Fibroblast of gingiva (primary cell): Measurements from ENCODE around the gene NOS1AP.

Experiments used
- DNase-seq: peaks from one replicate; pipeline ENCODE4 v3.0.0-alpha.2; 2011; ENCODE audit warnings: low read depth

Gene NOS1AP

GRCh38 chr1:162256287-162256686, 186.8 kb downstream of the NOS1AP start:
- DNase-seq = no peak

DNA sequence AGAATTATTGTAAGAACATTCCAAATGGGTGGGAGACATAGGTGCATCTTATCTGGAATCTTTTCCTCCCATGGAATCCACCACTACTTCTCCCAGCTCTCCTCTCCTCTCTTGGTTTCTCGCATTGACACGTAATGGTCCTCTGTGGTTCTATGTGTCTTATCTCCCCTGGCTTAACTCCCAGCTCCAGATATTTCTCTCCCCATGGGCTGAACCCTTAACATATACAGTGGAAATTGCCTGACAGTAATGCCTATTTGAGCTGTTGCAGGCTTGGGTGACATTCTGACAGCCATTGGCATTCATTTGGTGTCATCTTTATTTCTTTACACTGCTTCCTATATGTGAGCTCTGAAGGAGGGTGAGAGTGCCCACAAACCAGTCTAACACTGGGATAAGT, 188.9 kb downstream of the NOS1AP start:
- DNase-seq = no peak

- DNase-seq = no peak
Observed at GRCh38 chr1:162259894-162260455, 190.5 kb downstream of the NOS1AP start.

DNA sequence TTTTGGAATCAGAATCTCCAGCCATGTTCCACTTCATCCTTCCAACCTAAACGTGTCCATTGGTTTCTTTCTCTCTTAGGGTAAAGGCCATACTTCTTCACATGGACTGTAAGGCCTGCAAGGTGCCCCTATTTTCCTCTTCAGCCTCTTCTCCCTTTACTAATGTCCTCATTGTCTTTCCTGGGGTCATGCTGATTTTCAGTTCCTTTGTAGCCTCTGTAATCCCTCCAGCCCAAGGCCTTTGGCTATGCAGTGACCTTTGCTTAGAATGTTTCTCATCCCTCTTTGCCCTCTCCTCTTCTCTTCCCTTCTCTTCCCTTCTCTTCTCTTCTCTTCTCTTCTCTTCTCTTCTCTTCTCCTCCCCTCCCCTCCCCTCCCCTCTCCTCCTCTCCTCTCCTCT, 194.6 kb downstream of the NOS1AP start:
- DNase-seq = no peak

DNA sequence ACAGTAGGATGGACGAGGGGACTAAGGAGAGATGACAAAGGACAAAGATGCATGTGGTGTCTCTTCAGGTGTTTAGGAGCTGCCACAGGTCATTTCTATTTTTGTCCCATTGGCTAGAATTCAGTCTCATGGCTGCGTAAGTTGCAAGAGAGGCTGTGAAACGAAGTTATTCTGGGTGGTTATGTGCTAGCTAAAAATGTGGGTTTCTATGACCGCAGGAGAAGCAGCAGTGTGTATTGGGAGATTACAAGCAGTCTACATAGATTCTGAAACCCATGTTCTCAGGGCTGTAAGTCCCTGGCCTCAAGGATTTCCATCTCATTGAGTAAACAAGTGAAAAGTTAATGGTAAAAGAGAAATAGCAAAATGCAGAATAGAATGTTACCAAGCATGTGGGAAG, 196.5 kb downstream of the NOS1AP start:
- no peak for DNase-seq

DNA sequence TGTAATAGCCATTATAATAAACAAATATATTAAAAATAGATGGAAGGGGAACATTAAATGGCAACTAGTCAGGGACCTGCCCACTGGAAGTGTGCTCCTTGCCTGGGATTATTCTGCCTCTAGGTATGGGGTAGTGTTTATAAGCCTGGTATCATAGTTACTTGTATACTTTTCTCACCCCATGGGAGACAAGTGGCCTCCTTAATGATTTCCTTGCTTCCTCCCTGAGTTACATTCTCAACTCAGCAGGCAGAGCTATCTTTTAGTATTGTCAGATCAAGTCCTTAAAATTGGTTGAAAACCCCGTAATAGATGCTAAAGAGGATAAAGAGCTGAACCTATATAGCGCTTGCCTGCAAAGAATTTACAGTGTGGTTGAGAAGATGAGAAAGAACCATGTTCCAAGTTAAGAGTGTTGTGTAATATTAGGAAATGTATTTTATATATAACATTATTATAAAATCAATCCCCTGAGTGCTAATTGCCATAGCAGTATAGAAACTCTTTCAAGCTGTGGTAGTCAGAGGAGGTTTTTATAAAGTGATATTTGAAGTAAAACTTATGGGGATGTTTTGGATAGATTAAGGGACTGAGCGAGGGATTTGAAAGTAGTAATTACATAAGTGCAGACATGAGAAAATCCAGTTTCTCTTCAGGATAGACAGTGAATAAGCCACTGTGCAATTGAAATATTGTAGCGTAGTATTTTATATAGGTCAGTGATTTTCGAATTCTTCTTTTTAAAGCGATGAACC, 200.7 kb downstream of the NOS1AP start:
- no peak for DNase-seq

GRCh38 chr1:162271972-162272371, 202.5 kb downstream of the NOS1AP start:
- DNase-seq = no peak

- no peak for DNase-seq
Observed at GRCh38 chr1:162272419-162272818, 202.9 kb downstream of the NOS1AP start.

DNA sequence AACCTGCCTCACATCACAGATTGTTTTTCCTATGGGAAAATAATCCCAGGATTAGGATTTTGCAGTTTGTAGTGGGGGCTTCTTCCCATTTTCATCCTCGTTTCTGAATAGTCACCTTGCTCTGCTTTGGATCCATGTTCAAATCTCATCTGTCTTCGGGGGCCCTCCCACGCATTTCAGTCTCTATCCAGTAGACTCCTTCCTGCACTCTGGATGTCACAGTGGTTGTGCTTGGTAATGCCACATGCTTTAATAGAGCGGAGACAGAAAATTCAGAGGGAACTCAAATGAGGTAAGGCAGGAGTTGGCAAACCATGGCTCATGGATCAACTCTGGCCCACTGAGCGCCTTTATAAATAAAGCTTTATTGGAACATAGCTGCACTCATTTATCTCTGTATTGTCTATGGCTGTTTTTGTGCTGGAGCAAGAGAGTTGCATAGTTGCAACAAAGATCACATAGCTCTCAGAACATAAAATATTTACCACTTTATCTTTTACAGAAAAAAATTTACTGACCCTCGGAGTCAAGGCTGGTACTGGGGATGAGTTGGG, 206.2 kb downstream of the NOS1AP start:
- no peak for DNase-seq

DNA sequence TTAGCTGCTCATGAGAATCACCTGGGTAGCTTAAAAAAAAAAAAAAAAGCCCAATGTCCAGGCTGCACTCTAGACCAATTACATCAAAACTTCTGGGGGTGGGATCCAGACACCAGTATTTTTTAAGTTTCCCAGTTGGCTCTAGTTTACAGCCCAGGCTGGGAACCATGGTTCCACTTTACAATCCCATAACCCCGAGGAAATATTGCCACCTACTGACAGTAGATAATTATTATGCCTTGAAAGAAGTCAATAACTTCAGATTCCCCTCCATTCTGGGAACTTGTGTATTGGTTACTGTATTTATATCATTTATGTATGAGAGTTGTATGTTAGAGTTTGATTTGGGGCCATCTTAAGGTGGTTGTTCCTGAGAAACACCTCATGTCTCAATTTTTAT, 207.0 kb downstream of the NOS1AP start:
- DNase-seq = peak; percentile 6

GRCh38 chr1:162279136-162279498, 209.6 kb downstream of the NOS1AP start:
- DNase-seq = no peak

DNA sequence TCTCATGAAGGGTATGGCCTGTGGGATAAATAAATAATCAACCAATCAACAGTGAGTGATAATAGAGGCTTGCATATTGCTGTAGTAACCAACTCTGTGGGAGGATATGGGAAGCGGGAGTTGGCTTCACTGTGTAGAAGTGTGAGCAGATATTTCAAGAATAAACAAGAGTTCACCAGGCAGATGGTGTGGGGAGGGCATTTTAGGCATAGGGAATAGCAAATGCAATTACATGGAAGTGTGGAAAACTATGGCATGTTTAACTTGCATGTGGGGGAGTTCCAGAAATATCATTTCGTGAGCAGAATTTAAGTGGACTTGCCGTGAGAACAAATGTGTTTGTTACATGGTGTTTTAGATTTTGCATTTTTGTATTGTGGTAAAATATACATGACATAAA, 211.9 kb downstream of the NOS1AP start:
- no peak for DNase-seq

GRCh38 chr1:162283657-162284056, 214.2 kb downstream of the NOS1AP start:
- DNase-seq = no peak

GRCh38 chr1:162284206-162284955, 214.9 kb downstream of the NOS1AP start:
- DNase-seq = no peak

DNA sequence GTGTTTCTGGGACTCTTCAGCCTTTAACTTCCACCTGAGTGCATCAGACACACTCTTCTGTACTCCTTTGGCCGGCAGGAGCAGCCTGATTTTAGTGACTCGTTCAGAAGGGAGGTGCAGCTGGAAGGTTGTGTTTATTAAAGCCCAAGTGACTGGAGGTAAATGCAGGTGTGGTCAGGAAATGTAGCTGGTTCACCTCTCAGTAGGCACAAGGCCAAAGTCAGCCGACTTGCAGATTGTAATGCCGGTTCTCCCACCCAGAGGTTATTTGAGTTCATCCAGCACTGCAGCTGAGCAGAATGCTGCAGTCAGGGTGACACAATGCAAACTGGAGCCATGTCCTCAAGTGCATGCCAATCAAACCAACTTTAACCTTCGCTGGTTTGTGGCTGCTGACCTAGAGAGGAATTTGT, 215.7 kb downstream of the NOS1AP start:
- no peak for DNase-seq

- no peak for DNase-seq
Observed at GRCh38 chr1:162291000-162291399, 221.5 kb downstream of the NOS1AP start.

- DNase-seq = no peak
Observed at GRCh38 chr1:162292422-162292849, 222.9 kb downstream of the NOS1AP start.

GRCh38 chr1:162293073-162293692, 223.7 kb downstream of the NOS1AP start:
- DNase-seq = no peak

DNA sequence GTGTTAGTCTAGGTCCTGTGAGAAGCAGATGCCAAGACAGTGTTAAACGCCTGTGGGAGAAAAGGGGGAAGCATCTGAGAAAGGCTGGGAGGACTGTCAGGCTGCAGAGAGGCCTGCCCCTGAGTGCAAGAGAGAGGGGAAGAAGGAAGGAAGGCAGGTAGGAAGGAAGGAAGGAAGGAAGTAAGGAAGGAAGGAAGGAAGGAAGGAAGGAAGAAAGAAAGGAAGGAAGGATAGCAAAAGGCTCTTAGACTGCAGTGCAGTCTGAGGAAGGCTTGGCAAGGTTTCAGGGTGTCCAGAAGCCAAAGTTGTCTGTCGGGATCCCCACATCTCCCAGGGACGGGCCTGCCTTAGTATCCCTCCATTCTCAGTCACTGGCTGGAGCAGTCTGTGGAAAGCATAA, 224.5 kb downstream of the NOS1AP start:
- DNase-seq = no peak

DNA sequence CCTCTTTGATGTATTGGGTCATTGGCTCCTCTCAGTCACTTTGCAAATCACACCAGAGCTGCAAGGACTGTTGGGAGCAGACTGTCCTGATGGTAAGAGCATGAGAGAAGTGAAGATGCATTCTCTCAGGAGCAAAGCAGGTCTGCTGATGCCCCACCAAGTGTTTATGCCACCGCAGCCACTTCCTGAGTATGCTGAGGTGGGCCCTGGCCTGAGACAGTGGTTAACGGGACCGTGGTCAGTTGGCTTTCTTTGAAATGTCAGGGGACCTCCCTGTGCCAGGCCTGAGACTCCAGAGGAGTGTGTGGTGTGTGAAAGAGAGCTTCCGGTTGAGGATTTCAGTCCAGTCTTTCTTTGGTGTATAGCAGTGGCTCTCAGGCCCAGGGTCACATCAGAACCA, 227.7 kb downstream of the NOS1AP start:
- DNase-seq = no peak

DNA sequence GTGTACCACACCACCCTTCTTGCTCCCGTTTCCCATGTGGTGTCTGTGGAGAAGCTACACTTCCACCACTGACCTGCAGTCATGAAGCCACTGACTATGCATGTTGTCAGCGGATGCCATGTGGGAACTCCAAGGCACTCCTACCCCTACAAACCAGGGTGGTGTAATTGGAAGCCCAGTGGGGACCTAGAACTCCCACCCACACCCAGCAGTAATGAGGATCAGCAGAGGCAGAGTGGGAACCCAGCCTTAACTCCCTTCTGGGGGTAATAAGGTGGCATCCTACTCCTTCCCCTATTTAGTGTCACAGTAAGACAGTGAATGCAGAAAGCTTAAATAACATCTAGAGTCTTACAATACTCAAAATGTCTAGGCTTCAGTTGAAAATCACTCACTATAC, 228.8 kb downstream of the NOS1AP start:
- no peak for DNase-seq

GRCh38 chr1:162299018-162299417, 229.5 kb downstream of the NOS1AP start:
- DNase-seq = no peak
